Left forelimb (tissue), 1 donor: ENCODE data around the gene LRRC55.
"Not testable (repeated sequence)": the region's sequence is repeated elsewhere in the genome, so short reads cannot be mapped to it uniquely, and the experiment has no call there.

ENCODE experiments used
- DNase-seq: peaks from one replicate; pipeline ENCODE4 v3.0.0-alpha.2; 2018; ENCODE audit warnings: low spot score

LRRC55 gene

DNA sequence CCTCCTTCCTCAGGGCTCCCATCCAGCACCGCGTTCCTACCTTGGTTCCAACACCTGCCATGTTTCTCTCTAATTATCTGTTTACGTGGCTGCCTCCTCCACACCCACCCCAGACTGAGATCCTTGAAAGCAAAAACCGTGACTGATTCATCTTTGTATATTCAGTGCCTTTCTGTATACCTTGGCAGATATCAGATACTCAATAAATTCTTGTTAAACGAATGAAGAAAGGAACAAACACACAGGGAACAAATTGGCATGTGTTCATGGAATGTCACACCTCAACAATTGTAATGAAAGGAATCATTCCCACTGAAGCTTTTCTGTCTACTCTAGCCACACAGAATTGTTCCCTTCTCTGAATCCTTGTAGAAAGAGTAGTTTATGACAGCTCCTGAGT lies 20.4 kb upstream of the LRRC55 start:
- no peak for DNase-seq

DNA sequence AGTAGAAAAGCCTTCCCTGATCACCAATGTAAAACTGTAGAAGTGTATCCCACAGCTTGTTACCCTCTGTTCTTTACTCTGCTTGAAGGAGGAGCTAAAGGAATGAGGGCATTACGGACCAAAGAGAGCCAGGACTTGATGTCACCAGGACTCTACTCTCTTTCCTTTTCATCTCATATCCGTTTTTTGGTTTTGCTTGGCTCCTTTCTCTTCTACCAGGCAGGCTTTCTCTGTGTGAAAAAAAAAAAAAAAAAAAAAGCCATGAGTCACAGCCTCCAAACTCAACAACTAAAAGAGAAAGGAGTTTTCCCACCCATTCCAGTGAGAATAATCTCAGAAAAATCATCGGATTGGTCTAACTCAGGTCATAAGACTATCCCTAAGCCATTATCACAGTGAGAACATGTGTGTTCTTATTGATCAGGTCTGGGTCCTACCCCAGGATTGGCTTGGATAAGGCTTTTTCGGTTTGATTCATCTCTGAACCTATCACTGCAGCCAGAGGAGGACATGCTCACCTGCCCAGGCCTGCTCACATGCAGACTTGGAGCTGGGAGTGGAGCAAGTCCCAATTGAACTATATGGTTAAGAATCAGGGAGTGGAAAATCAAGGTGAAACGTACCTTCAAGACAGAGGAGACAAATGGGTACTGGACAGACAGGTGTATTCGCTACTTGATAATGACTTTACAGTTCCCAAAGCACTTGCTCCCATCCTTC lies 19.4 kb upstream of the LRRC55 start:
- no peak for DNase-seq

DNA sequence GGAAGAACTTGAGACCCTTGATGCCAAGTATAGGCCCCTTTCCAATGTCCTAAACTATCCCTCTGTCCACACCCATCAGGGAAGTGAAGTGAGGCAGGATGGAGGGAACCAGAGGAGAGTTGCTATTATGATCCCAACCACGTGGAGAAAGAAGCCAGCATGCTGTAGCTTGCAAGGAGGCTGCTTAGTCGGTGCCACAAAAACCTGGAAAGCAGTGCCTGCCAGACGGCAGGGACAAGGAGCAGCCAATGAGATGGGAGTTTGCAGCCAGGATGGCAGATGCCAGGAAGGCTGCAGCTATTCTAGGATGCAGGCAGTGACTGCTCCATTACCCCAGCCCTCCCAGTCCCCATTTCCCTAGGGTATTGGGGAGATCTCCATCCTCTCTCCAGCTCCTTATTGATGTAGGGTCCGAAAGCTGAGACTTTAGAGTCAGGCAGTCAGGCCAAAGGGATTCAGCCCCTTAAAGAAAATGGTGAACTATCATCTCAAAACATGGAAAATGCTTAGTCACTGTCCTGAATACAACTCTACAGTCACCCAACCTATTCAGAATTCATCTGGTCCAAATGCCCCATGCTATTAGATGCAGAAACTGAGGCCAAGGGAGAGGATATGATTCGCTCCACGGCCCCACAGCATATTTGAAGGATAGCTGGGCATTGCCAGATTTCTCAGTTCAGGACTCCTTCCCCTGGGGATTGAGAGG lies 18.4 kb upstream of the LRRC55 start:
- no peak for DNase-seq

DNA sequence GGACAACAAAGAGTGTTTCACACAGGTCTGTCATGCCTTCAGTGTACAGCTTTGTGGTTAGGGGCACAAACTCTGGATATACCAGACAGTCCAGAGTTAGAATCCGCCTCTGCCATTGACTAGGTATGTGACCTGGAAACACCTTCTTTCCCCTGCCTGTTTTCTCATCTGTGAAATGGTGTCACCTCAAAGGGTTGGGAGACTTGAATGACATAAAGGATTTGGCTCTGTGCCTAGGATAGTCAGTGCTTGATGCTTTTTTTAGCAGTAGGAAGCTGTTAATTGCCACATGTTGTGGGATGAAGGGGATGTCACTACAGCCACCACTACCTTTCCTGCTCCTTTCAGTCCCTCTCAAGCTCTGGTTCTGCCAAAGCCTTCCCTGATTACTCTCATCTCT lies 17.4 kb upstream of the LRRC55 start:
- no peak for DNase-seq

DNA sequence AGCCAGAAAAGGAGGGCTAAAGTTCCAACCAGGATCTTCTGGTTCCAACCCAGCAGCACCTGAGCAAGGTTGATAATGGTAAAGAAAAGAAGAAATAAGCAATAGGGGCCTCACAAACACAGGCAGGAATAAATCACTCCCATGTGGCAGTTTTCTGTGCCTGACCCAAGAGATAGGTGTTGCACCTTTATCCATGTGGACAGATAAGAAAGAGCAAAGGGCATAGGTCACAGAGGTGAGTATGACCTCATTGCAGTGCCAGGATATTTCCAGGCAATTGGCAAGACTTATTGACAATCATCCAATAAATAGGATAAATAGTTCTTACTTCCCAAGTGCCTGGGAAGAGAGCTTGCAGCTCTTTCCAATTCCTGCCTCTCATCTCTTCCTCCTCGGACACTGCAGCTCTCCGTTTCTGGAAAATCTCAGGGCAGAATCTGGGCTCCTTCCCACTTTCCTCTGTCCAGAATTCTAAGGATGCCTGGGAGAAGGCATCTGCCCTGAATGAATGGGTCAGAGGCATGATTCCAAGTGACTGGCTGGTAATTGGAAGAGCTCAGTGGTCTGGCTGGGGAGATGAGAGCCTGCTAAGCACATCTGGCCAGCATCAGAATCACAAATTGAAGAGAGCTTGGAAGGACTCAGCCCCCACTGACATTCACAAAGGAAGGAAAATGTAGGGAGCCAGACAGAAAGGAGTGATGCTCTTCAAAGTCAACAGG lies 14.5 kb upstream of the LRRC55 start:
- no peak for DNase-seq

DNA sequence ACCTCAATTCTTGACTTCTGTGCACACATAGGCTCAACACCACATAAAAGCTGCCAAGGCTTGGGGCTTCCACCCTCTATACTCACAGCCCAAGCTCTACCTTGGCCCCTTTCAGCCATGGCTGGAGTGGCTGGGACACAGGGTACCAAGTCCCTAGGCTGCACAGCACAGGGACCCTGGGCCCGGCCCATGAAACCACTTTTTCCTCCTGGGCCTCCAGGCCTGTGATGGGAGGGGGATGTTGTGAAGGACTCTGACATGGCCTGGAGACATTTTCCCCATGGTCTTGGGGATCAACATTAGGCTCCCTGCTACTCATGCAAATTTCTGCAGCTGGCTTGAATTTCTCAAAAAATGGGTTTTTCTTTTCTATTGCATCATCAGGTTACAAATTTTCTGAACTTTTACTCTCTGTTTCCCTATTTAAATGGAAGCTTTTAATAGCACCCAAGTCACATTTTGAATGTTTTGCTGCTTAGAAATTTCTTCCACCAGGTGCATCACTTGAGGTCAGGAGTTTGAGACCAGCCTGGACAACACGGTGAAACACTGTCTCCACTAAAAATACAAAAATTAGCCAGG lies 11.9 kb upstream of the LRRC55 start:
- not testable (repeated sequence) for DNase-seq

DNA sequence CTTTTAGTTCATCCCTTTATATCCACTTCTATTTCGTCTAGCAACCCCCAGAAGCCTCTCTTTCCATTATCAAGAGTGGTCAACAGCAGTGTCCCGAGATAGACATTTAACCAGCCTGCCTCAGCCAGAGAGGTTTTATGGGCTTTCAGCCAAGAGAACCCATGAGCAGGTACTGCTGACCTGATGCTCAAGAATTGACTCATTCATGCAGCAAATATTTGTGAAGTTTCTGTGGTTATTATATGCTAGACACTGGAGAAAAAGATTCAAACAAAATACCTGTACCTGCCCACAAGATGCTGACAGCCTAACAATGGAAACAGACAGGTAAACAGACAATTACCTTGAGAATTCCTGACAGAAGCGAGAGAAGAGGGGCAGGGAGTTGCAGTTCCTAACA lies 9.7 kb upstream of the LRRC55 start:
- no peak for DNase-seq

DNA sequence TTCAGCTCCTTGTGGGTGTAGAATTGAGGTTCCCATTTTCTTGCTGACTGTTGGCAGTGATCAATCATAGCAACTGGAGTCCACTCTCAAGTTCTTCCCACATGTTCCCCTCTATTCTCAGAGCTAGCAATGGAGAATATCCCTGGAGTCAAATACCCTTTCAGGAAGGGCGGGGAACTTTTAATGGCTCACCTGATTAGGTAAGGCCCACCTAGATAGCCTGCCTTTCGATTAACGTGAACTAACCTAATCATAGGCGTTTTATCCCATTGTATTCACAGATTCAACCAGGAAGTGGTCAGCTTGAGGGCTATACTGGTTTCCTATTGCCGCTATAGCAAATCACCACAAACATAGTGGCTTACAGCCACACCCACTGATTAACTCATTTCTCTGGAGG lies 7.1 kb upstream of the LRRC55 start:
- DNase-seq, result no peak

DNA sequence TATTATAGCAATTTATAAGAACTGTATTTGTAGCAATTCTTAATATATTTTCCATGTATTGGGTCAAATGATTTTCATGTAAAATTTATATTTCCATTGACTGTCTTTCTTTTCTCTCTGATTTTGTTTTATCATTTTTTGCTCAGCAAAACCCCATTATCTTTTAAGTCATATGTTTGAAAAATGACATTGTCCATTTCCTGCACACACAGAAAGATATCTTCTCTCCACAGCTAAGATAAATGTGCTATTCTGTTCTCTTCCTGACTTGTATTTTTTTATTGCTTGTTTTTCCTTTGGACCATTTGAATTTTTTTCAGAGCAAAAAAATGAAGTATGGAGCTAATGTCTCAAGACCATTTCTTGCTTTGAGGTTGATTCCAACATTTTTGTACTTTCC lies 6.3 kb upstream of the LRRC55 start:
- no peak for DNase-seq

DNA sequence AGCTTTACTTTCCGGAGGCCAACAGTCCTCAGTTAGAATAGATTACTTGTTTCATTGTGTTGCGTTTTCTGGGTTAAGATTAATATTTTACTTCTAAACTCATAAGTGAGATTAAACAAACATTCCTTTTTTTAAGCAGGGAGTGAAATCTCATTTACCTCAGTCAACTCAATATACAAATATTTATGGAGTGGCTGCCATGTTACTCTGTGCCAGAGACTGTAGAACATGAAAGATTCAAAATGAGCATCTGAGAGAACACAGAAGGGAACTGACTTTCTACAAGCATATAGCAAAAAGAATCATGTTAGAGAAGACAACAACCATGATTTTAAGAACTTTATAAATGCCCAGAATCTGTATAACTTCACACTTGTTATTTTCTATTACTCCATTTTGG lies 3.4 kb upstream of the LRRC55 start:
- no peak for DNase-seq

DNA sequence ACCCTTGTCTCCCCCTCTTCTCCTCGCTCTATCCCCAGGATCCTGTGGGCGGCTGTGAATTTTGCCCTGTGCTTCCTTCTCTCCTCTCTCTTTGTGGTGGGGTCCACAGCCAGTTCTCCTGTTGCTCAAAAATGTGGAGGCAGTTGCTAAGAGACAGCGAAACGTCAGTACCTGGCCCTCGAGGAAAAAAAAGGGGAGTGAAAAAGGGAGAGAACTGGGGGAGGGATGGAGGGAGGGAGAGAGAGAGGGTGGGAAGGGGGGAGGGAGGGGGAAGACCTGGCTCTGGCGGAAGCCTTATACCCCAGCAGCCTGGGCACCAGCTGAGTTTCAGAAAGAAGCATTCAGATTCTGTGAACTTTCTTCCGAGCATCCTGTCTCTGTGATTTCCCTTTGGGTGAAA lies 2.1 kb upstream of the LRRC55 start:
- no peak for DNase-seq

DNA sequence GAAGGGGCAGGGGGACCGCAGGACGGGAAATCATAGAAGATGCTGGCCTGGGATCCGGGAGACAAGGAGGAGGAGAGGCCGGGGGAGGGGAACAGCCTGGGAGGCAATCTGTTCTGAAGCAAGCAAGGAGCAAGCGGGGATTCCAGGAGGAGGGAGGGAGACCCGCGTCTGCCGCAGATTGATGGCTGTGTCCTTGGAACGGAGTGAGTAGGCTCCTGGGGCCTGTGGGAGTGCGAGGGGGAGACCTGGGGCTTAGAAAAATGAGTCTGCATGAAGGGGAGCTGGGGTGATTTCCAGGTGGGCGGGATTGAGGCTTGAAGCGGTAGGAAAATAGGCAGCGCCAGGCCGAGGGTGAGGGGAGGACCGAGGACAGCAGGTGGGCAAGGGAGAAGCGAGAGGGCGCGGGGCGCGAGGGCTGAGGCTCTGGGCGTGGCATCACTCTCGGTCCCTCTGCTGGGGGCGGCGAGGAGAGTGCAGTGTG lies 1.6 kb upstream of the LRRC55 start:
- DNase-seq, result no peak

DNA sequence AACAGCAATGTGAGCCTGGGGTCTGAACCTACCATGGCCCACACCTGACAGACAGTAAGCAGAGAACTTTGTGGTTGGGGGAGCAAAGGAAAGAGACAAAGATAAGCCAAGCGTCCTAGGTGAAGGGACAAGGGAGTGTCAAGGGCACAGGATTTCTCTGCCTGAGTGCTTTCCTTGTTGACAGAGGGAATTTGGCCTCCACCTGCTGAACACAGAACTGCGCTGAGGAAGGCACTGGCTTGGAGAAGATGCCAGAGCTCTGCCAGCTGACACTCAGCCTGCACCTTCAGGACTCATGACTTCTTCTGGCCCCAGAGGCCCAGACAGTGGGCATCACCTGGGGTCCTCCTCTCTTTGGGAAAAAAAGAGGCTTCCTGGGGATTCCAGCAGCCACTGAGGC lies 789 bp upstream of the LRRC55 start:
- no peak for DNase-seq

DNA sequence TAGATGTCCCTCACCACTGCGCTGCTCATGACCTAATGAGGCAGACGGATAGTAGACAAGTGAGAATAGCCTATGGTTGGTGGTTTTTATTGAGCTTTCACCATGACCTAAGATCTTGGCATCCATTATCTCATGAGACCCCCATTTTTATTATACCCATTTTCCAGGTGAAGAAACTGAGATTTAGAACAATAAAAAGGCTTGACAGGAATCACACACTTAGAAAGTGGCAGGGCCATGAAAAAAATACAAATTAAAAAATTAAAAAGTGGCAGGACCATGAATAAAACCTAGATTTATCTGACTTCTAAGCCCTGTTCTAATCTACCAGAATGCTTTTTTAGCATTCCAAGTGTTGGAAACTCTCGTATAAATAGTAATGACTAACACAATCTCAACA lies 1.1 kb downstream of the LRRC55 start:
- no peak for DNase-seq

DNA sequence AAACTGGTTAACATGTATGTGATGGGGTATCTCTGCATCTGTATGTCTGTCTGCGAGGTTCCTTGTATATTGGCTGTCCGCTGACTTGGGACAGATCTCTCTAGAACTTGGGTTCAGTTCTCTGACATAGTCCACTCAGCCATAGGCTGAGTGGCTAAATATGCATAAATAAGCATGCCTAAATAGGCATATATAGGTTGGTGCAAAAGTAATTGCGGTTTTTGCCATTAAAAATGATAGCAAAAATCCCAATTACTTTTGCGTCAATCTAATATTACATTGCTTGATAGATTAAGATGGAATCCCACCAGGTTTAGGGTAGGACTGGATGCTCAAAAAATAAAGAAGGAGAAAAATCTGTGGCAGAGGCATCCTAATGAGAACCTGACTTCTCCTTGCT lies 8.8 kb downstream of the LRRC55 start:
- DNase-seq, result no peak

DNA sequence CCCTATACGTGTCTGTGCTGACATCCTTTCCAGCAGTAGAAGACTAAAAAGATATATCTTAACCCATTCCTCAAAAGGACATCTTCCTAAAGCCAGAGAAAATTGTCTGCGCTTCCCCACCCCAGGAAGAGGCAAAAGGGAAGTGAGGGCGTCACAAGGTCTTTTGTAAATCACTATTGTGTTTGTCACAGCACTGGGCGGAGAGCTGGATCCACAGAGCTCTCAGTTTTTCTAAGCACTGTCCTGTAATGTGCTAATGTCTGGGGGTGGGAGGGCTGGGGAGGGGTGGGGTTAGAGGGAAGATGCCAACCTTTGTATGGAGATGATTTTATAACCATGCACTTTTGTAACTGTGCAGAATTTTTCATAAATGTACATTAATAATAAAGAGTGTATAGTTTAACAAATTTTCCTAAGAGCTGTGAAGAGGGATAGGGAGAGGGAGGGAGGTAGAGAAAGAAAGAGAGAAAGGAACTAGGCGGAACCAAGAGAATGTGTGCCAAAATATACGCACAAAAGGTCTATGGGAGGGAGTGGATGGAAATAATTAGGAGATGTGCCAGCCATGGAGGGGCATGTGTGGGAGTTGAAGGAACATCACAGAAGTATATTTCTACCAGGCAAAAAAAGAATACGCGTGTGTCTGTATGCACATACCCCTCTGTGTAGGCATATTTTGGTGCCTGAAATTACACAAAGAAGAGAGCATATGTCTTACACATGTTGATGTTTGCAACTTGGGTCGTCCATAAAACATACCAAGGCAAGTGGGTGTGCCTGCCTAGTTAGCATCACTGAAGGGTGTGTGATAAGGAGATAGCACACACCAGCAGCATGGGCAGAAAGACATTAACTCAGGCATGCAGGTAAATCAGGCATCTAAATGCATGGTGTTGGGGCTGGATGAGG lies 9.8 kb downstream of the LRRC55 start:
- no peak for DNase-seq

DNA sequence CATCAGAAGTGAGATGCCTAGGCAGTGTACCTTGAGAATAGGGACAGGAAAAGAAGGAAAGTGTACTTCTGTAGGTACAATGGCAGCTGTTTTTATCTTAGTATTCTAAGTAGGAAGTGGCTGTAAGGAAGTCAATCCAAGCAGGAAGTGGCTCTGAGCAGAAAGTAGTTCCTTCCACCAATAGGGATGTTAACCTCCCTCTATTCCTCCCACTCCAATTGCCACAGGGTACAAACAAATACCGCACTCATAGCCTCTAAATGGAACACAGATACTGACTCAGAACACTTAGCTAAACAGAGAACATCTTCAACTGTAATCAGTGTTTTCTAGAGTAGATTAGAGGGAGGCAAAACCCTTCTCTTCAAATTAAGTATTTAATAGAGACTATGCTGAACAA lies 10.6 kb downstream of the LRRC55 start:
- DNase-seq, result no peak

DNA sequence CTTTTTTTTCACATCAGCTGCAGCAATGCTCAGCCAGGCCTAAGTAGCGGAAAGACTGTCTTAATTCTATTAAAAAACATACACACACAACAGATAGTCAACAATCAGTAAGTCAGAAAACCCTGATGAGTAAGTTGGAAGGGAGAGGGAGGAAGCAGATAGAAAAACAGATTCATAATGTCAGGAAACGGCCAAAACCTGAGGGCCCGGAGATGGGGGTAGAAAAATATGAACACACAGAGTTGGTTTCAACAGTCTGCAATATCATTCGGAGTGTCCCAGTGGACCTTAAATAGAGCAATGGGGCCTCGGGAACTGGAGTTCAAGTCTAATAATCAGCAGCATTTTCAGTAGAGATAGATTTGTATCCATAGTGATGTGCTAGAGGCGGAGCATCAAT lies 14.8 kb downstream of the LRRC55 start:
- DNase-seq, result no peak

DNA sequence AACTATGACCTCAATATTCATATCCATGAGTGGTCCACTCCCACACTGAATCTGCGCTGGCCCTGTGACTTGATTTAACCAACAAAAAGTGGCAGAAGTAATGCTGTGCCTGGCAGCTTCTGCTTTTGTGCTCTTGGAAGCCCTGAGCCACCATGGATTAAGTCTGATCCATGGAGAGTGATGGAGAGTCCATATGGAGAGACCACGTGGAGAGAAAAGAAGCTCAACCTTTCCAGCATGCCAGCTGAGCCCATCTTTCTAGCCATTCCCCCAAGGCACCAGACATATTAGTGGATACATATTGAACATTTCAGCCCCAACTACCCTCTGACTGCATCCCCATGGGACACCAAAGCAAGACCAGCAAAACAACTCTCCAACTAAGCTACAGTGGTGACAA lies 16.0 kb downstream of the LRRC55 start:
- DNase-seq, result no peak

DNA sequence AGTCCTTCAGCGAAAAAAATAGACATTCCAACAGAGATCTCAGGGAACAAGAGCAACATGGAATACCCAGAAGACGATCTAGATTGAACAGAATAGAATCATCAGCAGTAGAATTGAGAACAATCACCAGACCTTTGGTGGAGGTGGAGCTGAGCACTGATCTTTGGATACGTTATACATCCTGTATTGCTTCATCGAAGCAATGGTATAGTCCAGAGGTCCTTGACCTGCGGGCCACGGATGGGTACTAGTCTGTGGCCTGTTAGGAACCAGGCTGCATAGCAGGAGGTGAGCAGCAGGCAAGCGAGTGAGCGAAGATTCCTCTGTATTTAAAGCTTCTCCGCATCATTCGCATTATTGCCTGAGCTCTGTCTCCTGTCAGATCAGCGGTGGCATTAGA lies 17.6 kb downstream of the LRRC55 start:
- no peak for DNase-seq

DNA sequence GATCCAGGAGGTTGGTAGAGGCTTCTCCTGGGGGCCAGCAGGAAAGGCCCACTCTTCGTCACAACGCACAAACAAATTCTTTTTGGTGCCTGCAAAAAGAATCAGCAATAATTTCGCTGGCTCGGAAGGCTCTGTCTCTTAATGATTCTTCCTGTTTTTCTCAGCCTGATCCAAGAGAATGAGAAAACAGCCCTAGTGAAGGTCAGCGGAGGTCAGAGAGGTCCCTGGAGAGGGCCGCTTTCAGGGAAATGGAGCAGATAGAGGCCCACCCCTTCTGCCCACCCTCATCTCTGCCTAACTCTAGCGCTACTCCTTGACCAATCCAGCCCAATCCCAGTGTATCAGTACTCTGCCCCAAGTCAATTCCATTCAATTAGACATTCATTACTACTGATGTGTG lies 19.2 kb downstream of the LRRC55 start:
- no peak for DNase-seq

DNA sequence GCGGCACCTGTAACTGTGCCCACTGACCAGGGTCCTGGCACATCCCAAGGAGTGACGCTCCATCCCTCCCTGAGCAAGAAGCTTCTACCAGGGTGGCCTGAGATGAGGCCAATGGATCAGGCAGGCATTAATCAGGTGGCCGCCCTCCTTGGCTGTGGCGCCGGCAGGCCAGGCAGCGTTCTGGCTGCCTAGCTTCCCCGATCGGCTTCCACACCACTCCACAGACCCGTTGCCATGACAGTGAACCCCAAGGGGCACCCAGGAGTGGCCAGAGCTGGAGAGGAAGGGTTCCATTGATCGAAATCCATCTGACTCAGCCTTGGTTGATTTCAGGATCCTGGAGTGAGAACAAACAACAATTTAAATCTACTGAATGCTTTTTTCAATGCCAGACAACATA lies 20.5 kb downstream of the LRRC55 start:
- no peak for DNase-seq
